ENCODE measurements around the gene PEPD.

DNA sequence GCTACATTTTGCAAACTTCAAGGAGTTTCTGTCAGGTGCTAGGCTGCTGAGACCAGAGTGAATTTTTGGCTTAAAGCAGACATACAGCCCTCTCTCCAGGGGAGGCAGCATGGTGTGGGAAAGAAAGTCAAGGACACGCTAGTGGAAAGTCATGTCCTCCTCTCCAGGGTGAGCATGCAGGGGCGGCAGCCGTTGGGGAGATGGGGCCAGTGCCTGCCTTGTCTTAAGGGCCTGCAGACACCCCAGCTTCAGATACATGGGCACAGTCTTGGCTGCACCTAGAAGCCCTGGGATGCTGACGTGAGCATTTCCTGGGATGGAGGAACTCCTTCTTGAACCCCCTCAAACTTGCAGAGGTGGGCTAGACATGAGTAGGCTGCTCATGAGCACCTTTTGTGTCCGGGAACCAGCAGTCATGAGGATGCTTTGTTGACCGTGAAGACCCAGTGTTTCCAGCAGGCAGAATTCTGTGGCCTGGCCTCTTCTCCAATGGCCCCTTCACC lies 43.3 kb upstream of the PEPD start:
- TF ChIP-seq CTCF (conservative IDR thresholded peaks at IDR 0.05; ENCODE audit: low read length), result no peak
- no peak for TF ChIP-seq EZH2phosphoT487 (IDR thresholded peaks at IDR 0.05; ENCODE audit: borderline replicate concordance)
